GM19455 (cell line): ENCODE results near the gene CLEC5A.
A peak's percentile ranks its signal among the peaks of the same experiment; 100 is the strongest.
"Not testable (repeated sequence)": the region's sequence is repeated elsewhere in the genome, so short reads cannot be mapped to it uniquely, and the experiment has no call there.

Experiments
- ATAC-seq: cut with Tn5 transposase; IDR thresholded peaks from one replicate; pipeline ENCODE4 v1.9.1; 2021; ENCODE audit not compliant: unreplicated experiment

Gene CLEC5A

DNA sequence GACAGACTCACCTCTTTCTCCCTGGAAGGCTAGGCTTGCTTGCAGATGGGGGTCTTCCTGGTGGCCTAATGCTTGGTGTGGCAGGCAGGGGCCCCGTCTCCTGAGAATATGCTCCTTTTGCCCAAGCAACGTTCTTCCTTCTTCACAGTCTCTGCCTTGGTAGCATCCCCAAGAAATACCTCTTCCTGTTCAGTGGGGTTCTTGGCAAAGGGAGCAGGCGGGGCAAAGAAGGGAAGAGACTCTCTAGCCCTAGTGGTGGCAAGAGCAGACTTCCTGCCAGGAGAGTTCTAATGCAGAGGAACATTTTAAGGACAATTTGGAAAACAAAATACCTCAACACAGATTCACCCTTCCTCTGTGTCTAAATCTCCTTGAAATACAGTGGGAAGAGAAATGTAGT, at the start of gene CLEC5A:
CLEC5A (minus strand) TSS at position 179 of the 400 bp plus-strand sequence. CDS start 682 bp downstream, outside the sequence.
- ATAC-seq = no peak

DNA sequence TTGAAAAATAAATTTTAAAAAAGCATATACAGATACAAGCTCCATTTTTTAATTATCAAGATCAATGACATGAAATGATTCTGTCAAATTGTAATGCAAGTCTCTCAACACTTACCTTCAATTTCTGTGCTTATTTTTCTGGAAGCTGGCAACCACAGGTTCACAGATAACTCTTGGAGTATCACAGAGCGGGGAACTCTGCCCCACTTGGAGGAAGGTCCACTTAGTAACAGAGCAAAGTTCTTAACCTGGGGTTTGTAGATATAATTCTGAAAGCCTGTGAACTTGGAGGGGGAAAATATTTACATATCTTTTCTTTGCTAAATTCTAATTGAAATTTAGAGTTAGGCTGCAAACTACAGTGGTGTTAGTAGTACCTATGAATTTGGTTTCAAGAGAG, 46.6 kb upstream of the CLEC5A start:
- no peak for ATAC-seq

DNA sequence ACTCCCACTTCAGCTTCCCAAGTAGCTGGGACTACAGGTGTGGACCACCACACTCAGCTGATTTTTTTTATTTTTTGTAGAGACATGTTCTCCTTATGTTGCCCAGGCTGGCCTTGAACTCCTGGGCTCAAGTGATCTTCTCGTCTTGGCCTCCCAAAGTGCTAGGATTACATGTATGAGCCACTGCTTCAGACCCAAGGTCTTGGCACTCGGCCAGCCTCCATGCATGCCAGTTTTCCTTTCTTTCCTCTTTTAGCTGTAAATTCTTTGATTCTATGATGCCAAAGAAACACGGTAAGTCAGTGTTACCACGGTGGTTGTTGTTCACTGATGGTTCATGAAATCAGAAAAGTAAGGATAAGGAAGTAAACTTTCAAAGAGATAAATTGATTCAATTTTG, 45.9 kb upstream of the CLEC5A start:
- no peak for ATAC-seq

DNA sequence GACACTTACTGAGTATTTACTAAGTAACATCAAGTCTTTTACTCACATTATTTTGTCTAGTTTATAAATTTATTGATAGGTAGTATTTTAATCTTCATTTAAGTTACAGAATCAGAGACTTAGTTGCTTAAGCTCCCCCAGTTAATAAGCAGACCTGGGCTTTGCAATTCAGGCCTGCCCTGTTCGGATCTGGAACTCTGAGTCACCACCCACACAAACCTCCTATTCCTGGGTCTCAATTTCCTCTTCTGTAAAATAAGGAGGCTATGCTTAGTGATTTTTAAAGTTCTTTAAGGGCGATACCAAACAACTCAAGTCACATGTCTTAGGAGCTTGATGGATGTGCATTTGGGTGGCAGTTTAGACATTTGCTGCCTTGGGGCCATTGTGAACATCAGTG, 45.4 kb upstream of the CLEC5A start:
- no peak for ATAC-seq

DNA sequence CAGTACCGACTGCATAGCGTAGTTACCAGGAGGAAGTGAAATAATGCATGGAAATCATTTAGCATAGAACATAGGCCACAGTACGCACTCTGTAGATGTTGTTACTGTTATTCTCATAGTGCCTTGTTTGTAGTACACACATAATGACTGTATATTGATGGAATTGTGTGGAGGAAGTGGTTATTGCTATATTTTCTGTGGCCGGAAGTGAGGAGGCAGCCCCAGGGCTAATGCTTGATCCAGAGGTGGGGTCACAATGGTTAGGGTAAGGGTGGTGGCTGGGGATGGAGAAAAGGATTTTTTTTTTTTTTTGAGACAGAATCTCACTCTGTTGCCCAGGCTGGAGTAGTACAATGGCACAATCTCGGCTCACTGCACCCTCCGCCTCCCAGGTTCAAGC, 44.4 kb upstream of the CLEC5A start:
- no peak for ATAC-seq

DNA sequence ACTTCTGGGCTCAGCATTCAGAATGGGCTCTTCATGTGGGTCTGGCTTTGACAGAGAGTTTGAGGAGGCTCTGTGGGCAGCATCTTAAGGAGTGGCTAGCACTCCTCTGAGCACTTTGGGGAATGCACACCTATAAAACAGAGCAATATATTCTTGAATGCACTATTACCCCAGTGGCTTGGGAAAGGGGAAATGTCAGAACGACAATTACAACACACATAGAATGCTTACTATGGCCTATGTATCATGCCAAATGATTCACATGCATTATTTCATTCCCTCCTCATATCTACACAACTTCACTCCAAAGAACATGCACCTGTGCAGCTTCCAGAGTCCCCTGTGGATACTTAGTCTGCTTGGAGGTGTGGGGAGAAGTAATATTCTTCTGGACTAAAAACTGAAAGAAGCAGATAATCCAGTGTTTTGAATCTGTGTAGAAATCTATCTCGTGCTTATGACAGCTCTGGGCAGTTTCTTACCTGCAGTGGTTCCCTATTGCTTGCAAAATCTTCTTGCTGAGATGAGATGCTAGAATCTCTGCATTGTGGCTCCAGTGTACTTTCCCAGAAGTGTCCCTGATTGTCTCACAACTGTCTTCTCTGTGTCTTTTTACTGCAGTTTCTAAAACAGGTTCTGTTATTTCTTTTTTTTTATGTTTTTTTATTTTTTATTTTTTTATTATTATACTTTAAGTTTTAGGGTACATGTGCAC, 43.4 kb upstream of the CLEC5A start:
- no peak for ATAC-seq

DNA sequence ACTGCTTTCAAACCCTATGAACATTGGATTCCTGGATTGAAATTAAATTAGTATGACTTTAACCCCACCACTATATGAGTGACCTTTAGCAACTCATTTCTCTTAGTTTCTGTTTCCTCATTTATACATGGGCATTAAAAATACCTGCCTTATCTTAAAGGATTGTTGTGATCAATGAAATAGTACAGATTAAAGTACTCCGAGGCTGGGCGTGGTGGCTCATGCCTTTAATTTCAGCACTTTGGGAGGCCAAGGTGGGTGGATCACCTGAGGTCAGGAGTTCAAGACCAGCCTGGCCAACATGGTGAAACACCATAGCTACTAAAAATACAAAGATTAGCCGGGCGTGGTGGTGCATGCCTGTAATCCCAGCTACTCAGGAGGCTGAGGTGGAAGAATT, 41.0 kb upstream of the CLEC5A start:
- not testable (repeated sequence) for ATAC-seq

DNA sequence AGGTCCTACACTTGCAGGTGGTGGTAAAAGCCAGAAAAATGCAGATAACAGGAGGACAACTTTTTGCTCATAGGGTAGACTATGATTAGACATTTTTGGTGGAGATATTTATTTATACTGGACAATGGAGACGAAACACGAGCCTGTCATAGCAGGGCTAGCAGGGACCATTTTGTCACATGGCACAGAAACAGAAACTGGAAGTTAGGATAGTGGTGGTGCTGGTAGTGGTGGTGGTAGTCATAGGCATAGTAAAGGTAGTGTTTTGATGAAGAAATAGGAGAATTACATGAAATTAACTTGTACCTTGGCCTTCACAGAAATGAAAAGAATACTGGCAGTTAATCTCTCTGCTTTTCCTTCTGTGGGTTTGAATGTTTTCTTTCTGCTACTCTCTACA, 40.1 kb upstream of the CLEC5A start:
- no peak for ATAC-seq

DNA sequence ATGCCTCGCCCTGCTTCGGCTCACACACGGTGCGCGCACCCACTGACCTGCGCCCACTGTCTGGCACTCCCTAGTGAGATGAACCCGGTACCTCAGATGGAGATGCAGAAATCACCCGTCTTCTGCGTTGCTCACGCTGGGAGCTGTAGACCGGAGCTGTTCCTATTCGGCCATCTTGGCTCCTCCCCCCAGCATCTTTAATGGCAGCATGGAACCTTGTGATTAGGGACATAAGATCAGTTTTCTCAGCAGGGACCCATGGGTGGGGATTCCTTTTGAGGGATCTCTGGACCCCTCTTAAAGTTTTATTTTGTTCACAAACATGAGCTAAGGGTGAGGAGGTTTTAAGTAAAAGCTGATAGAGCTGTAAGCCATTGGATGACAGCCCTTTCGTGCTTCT, 39.2 kb upstream of the CLEC5A start:
- ATAC-seq = not testable (repeated sequence)

DNA sequence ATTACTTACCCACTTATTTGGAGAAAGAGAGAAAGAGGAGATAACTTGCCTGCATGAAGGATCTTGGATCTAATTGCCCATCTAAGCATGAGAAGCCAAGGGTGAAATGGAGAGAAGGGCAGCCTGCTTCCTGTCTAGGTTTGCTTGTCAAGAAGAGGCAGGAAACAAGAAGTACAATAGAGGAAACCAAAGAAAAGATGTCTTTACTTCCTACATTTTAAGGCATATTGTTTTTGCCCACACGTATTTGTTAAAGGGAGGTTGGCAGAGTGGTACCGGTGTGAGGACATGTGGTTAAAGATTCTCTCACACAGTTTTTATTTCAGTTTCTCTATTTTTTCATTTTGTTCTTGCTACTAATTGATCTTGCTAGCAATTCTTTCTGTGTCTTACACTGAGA, 32.8 kb upstream of the CLEC5A start:
- ATAC-seq = no peak

DNA sequence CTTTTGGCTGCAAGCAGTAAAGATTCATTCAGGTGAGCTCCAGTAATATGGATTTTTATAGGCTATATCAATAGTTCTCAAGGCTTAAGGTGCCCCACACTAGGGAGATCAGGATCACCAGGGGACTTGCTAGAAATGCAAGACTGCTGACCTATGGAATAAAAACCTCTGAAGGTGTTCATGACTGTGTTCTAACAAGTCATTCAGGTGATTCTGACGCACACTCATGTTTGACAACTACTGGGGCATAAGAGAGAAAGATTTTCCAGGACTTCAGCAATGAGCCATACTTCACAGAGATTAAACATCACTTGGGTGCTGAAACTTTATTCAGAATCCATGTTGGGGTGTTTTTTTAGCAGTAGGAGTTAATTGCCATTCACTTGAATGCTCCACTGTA, 31.6 kb upstream of the CLEC5A start:
- ATAC-seq = no peak

DNA sequence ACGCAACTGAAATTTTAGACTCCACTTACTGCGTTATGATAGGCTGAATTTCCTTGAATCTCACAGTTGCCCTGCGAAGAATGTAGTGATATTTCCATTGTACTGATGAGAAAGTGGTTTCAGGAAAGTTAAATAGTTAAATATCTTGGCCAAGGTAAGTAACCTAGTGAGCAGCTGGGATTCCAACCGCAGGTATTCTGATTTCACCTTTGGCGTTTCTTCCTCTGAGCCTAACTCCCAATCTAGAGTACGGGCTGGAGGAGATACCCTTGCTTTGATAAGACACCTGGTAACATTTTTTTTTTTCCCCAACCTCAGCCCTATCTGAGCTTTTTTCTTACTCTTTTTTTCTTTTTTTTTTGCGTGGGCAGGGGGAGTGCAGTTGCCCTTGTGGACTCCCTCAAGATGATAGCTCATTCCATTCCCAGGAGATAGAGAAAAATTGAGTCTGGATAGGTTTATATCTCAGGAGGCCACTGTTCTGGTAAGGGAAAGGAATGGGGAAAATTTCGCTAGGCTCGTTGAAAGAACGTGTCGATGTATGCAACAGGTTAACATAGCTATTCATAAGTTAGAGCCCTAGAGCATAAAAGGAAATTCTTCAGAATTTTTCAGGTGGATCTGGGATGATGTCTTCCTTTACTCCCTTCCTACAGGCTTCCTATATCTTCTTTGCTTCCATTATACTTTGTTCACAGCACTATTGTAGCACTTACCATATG, 29.9 kb upstream of the CLEC5A start:
- ATAC-seq = peak; percentile 14

DNA sequence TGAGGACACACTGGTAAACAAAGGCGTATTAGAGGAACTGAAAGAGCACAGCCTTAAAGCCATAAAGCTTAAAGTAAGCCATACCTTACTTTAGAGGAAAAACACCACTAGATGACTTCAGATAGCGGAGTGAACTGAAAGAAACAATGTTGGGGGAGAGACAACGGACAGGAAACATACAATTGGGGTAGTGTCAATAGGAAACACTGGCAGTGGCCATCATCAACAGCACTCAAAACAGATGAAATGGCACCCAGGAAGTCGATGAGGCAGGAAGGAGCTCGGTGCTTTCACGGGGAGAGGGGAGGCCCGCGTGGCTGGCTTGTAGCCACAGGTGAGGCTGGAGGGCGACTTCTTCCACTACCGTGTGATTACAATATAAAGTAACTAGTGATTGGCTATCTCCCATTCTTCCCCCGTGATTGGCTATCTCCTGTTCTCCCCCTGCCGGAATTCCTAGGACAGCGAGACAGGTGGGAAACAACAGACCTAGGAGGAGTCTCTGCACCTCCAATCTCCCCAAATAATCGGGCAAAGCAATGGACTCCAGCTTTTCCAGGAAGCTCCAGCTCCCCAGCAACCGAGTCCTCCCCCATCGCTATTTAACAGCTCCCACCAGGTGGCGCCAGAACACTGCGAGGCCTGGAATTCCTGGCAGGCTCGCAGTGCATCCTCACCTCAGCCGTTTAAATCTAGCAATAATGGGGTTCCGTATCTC, 29.2 kb upstream of the CLEC5A start:
- peak; percentile 88 for ATAC-seq

DNA sequence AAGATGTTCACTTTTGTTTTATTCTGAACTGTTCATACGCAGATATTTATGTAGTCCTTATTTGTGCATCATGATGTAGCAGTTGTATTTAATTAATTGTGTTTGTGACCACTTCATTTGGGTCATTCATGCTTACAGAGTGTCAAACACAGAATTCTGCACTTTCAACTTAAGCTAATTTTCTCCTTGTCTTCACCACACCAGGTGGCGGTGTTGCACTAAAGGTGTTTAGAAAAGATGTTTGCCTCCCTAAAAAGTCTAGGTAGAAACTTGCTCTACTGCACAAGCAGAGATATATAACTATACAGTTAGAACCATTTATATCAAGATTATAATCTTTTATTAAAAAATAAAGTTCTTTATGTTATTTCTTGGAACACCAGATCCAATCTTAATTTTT, 28.1 kb upstream of the CLEC5A start:
- ATAC-seq = no peak

DNA sequence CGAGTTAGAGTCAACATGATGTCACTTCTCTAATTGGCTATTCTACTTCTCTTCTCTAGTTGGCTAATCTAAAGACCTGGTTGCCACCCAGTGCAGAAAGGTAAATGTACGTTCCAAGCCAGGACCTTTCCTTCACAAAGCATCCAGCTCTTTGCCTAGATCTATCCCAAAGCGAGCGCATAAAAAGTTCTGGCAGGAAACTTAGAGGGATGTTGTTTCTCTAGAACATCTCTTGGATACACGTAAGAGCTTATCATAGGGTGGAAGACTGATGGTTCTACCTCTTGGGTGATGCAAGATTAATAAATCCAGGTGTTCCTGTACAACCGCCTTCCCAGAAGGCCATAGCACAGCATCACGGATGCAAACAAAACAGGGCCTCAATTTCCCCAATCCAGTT, 26.9 kb upstream of the CLEC5A start, which contains the start of gene TAS2R38:
TAS2R38 (minus strand) TSS at position 101 of the 400 bp plus-strand sequence; CDS start at position 17, 84 bp downstream.
- no peak for ATAC-seq

DNA sequence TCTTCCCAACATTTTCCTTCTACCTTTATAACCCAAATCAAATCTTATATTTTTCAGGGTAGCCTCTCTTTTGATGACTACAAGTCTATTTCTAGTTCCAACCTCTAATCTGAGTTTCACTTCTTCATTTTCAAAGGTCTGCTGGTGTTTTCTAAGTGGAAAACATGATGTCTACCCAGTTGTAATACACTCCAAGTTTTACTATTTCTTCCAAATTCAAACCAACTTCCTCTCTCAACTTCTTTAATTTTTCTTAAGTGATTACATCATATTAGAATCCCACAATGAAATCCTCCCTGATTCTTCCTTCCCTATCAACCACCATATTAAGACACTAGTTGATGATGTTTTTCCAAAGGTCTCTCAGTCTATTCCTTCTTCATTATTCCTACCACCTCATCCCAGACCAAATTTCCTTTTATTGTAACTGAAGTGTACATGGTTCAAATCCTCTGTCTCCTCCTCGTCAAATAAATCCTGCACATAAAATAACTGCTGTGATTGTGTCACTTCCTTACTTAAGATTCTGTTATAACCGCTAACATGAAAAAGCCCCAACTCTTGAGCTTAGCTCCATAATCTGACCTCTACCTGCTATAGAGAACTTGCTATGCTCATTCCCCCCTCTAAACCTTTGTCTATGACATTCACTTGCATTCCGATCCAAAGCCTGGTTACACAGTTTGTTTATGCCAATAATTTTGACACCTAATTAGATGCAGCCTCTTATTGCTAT, 14.1 kb upstream of the CLEC5A start:
- ATAC-seq = peak; percentile 71

DNA sequence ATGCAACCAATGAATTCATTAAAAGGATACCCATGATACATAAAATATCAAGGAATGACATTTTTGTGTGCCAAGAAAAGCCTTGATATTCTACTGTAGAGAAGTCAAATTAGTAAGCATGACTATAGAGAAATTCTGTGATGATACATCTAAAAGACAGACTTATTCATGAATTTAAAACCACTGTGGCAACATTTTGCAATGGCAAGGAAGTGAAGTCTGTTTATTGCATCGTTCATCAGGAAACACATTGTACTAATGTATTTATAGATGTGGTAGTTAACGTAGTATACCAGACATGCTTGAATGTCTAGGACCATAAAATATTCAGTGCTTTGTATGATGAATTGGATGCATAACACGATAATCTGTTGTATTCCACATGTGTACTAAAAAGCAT, 9.3 kb upstream of the CLEC5A start:
- ATAC-seq = no peak

DNA sequence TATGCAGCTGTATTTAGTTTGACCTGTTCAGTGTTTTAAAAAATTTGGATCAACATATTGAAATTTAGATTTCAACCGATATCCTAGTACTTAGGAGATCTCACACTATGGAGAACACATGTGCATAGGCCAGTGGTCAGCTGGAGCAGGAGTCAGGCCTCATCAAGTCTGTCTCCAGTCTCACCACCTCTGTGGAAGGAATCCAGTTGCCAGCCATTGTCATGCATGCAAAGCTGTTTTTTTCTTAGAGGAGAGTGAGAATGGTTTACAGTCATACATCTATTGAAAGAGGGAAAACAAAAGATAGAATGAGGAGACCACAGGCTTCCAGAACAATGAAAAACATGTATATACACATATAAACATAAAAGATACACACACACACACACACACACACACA, 7.6 kb upstream of the CLEC5A start:
- no peak for ATAC-seq

DNA sequence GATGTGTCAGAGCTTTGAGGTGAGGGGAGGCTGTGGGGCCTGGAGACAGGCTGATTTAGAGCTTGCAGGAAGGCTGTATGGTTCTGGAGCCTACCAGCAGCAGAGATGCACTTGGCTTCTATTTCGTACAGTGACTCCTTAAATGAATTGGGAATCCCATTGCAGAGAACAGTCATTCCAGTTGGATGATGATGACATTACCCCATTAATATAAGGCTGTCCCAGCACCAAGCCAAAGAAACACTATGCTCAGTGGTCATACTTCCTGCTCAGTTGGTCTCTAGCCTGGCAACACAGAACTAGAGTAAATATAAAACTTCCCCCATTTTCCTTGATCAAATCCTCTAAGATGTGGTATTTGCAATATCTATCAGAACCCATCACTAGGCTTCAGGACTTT, 5.7 kb upstream of the CLEC5A start:
- ATAC-seq = no peak

DNA sequence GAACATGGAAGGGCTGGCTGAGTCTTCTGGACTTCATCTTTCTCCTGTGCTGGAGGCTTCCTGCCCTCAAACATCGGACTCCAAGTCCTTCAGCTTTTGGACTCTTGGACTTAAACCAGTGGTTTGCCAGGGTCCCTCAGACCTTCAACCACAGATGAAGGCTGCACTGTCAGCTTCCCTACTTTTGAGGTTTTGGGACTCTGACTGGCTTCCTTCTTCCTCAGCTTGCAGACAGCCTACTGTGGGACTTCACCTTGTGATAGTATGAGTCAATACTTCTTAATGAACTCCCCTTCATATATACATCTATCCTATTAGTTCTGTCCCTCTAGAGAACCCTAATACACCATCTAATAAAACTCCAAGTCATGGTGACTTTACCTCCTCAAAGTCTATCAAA, 4.0 kb upstream of the CLEC5A start:
- ATAC-seq = no peak

DNA sequence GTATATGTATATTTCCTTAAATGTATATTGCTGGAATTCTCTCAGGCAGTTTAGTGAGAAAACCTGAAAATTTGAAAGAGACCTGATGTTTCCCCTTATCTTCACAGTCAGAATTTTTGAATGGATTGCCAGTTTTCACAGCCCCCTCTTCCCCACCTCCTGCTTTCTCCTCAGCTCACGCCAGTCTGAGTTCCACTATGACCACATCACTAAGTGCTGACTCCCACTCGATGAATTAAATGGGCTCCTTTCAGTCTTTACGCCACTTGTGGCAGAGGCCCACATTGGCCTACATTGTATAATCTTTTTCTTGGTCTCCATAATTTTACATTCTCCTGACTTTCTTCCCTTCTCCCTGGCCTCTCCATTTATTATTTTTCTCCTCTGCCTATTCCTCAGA, 3.1 kb upstream of the CLEC5A start:
- no peak for ATAC-seq
